Measurements from ENCODE around the gene RGS6.

Gene RGS6

DNA sequence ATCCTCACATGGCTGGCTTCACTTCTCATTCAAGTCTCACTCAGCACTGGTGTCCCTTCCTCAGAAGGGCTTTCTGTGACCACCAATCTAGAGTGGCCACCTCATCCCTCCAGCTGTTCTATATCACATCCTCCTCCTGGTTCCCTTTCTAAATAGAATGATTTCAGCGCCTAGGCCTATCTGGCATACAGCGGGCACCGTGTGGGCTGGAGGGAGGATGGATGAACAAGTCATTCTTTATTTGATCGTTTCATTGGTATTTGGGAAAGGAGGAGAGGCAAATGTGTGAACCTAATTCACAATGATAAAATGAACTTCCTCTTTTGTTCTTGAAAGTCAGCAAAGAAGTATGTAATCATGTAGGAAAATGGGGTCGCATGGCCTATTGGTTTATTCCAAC, 567.5 kb downstream of the RGS6 start:
- DNase-seq (ENCODE audit: low spot score) = no peak

- no peak for DNase-seq (ENCODE audit: low spot score)
These were observed 568.1 kb downstream of the RGS6 start for GRCh38 chr14:72500234-72500838.

DNA sequence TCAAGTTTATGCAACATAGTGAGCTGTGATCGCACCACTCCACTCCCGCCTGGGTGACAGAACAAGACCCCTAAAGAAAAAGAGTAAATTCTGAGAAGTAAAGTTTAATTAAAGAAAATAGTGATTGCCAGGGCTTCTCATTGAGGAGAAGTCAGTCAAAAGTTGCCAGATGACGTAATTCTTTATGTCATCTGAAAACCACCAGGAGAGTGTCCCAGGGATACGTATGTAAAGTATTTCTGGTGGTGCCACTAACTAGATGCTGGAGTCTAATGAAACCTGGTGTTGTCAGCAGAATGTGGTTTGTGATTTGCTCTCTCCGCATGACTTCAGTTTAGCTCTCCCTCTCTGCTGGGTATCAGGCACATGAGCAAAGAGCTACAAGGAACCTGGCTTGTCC, 569.2 kb downstream of the RGS6 start:
- DNase-seq (ENCODE audit: low spot score) = no peak

GRCh38 chr14:72503271-72503670, 571.0 kb downstream of the RGS6 start:
- no peak for DNase-seq (ENCODE audit: low spot score)

DNA sequence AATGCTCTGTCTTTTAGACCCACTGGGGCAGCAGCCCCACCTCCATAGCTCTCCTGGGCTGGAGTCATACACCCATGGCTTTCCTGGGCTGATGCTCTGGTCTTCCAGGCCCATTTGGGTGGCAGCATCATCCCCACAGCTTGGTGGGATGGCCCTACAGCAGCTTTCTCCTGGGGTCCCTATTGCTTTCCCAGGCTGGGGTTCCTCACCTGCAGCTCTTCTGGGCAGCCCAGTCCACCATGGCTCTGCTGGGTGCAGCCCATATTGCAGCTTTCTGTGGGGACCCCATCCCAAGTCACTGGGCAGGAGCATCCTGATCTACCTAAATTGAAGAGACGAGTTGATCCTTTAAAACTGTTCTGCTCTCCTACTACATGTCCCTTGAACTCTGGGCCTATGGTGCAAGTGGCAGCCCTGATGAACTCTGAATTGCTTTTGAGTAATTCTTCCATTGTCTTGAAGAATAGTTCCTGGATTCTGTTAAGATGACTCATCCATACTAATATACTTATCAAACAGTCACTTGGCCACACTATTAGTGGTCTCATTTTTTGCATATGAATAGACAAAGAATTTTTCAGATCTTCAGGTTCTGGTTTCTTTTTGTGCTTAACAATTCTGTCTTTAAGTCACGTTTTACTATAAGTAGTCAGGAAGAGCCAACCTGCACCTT, 571.6 kb downstream of the RGS6 start:
- no peak for DNase-seq (ENCODE audit: low spot score)

DNA sequence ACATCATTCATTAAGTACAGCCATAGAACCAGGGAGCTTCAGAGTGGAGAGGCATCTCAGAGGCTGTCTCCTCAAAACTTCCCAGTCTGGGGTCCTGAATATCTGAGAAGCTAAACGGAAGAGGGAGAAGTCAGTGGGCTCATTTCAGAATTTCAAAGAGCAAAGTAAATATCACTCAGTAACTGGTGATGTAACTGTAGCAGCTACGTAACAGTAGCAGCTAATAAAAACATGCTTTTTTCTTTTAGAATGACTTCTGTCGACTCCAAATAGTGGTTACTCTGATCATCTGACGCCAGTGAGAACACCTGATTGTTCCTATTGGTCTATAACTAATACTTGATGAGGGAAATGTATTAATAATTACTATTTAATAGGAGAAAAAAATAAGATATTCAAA, 578.3 kb downstream of the RGS6 start:
- no peak for DNase-seq (ENCODE audit: low spot score)

- DNase-seq (ENCODE audit: low spot score) = no peak
These were observed 580.1 kb downstream of the RGS6 start for GRCh38 chr14:72512281-72512680.

- no peak for DNase-seq (ENCODE audit: low spot score)
These were observed 580.7 kb downstream of the RGS6 start for GRCh38 chr14:72512925-72513324.

DNA sequence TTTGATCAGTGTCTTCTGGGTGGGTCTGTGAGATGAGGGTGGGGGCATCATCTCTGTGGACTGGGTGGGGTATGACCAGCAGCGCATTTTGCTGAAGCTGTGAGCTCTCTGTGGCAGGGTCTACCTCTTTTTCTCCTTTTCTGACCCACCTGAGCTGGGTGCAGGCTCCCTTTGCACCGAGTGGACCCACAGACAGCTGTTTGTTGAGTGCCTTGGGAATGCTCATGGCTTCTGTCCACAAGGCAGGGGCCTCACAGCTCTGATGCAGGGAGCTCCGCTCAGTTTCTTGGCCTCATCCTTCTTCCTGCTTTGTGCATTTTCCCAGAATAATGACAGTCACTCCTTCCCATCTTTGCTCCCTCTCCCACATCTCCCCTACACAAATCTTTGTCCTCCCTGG, 581.1 kb downstream of the RGS6 start:
- no peak for DNase-seq (ENCODE audit: low spot score)

DNA sequence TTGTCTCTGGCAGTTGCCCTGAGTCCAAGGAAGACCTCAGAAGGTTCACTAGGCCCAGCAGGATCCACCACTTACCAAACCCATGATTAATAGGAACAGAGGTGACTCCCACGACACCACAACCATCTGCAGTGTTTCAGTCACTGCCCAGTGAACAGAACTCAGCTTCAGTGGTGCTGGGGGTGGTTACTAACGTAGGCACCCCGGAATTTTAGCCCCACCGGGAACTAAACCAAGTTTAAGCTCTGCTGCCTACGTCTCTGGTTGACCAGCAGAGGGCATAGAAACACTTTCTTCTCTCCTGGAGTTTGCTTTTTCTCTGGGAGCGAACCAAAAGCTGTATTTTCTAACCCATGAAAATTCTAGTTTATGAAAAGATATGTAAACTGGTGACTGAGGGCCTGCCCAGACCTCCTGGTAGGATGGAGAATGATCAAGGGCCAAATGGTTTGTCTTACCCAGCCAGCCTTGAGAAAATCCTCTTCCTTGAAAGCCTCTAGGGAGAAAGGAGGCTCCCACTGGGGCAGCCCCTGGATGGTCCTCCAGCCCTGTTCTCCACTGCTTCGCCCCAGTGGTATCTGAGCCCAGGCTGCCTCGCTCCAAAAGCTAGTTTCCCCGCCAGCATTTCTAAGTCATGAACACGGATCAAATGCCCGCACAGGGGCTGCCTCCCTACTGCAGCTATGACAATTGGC, 581.9 kb downstream of the RGS6 start:
- DNase-seq (ENCODE audit: low spot score) = peak; percentile 53

GRCh38 chr14:72514660-72515025, 582.4 kb downstream of the RGS6 start:
- DNase-seq (ENCODE audit: low spot score) = no peak

DNA sequence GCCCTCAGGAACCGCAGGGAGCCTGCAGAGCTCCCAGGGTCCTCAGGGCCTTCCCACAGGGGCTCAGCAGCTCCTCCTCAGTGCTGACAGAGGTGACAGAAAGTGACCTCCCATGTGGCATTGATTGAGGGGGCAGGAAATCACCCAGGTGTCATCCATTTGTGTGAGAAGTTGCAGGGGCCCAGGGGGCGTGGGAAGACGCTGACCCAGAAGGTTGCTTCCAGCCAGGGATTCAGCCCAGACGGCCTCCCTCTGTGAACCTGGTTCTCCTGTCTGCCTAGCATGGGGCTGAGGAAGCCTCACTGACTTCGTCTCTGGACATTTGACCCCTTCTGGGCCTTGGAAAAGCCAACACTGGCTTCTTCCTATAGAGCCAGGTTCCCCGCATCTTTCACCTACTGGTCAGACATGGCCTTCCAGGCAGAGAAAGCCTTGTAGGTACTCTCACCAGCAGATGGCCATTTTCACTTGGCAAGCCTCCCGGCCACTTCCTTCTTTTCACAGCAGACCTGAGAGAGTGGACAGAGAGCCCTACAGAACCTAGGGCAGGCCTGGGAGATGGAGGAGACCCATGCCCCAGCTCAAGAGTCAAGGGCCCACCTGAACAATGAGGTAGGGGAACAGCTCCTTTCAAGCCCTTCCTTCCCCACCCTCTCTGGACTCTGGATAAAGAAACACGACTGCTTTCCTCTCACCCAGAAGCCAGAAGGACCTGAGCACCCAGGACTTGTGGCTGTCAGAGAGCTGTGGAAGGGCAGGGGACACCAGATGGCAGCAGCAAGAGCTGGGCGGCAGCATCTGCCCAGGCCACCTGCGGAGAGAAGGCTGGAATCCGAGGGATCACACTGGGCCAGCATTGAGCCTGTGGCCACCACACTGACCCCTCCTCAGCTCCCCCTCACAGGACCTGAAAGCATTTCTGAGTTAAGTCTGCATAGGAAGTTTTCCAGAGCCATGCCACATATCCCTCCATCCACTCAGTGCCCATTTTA, 583.8 kb downstream of the RGS6 start:
- no peak for DNase-seq (ENCODE audit: low spot score)

DNA sequence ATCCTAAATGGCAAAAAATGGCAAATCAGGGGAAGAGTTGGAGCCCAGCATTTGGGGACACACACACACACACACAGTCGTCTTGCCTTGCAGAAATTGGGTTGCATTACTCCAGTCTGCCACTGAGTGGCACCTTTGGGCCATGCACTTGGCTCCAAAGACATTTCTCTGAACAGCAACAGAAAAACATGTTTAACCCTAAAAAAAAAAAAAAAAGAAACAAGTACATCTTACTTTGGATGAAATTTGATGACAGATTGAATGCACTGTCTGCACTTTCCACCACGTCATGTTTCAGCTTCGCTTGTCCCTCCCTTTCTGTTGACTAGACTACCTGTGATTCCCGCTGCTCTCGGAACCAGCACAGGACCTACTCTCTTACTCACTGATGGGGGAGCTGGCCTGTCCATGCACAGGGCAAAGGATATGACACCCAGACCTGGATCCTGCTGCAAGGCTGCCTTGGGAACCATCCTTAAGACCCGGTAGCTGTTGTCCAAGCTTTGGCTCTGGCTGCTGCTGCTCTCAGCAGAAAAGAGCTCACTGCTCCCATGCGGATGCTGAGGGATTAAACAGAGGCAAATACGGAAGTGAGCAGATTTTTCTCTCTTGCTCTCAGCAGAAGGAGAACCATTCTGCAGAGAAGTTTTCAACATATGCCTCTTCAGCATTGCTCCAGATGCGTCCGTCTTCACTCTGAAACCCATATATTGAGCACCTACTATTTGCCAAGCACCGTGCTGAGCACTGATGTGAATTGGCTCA, 584.9 kb downstream of the RGS6 start:
- DNase-seq (ENCODE audit: low spot score) = peak; percentile 55

DNA sequence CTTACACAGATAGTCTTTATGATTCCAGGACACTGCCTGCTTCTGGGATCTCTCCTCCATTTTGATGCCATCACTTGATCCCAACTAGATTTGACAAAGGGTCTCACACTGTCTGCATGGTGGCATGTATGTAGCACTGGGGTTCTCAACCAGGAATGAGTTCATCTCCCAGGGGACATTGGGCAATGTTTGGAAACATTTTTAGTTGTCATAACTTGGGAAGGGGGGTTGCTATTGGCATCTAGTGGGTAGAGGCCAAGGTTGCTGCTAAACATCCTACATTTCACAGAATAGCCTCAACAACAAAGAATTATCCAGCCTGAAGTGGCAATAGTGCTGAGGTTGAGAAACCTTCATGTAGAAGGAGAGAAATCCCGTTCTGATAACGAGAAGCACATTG, 585.5 kb downstream of the RGS6 start:
- no peak for DNase-seq (ENCODE audit: low spot score)

DNA sequence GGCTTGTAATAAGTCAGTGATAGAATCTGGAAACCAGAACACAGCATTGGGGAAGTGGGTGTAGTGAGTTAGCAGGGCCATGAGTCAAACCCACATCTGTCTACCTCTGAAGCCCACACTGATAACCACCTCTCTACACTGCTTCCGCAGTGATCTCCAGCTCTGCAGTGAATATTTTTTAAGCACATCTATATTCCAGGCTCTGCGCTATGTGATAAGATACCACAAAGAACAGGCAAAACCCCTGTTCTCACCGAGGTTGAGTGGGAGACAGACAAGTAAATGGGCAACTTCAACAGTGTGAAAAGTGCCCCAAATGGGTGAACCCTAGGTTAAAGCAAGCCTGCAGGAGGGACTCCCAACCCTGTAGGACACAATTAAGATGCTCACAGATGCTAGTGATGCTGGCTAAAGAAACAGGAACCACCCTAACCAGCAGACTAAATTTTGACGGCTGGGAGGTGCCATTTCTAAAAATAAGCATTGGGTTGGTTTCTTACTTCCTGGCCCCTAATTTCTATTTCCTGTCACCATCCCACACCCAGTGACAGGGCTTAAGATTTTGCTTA, 586.7 kb downstream of the RGS6 start:
- no peak for DNase-seq (ENCODE audit: low spot score)

- DNase-seq (ENCODE audit: low spot score) = no peak
These were observed 587.3 kb downstream of the RGS6 start for GRCh38 chr14:72519543-72519942.

DNA sequence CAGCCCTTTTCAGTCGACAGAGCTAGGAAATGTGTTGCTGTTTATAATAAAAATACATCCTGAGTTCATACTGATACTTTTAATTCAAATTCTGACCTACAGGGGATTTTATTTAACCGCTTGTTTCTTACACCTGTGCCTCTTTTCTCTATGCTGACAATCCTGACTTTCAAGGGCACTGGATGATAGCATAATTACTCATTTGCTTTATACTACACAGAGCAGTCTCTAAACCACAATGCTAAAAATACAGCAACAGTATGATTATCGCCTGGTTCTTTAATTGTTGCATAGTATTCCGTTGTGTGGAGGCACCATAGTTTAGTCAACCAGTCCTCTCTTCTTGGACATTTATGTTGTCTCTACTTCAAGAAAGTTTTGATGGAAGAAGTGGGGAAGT, 588.8 kb downstream of the RGS6 start:
- no peak for DNase-seq (ENCODE audit: low spot score)

DNA sequence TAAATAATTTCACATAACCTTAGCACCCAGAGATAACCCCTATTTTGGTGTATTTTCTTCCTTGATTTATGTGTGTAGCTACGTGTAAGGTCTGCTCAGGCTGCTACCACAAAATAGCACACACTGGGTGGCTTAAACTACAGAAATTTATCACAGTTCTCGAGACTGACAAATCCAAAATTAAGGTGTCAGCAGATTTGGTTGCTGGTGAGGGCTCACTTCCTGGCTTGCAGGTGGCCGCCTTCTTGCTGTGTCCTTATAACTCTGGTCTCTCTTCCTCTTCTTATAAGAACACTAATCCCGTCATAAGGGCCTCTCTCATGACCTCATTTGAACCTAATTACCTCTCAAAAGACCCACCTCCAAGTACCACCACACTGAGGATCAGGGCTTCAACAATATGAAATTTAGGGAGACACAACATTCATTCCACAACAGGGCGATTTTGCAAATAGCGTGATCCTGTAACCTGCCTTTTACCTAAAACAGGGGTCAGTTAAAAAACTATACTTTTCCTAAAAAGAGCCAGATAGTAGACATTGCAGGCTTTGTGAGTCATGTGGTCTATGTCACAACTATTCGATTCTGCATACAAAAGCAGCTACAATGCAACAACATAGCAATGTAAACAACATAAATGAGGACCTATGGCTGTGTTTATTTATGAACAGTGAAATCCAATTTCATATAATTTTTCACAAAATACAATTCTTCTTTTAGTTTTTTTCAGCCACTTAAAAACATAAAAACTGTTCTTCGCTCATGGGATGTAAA, 589.9 kb downstream of the RGS6 start:
- no peak for DNase-seq (ENCODE audit: low spot score)

GRCh38 chr14:72522847-72523246, 590.6 kb downstream of the RGS6 start:
- DNase-seq (ENCODE audit: low spot score) = no peak
